Stimulated activated CD8-positive, alpha-beta memory T cell treated with anti-CD3 and anti-CD28 coated beads, Interleukin-7, amount 100 ng/mL, for 24 hours (primary cell): ENCODE results near the gene SLC25A19.
"Not testable (repeated sequence)": the region's sequence is repeated elsewhere in the genome, so short reads cannot be mapped to it uniquely, and the experiment has no call there.

Experiments used
- DNase-seq: peaks from one replicate; pipeline ENCODE4 v3.0.0-alpha.2; 2020; ENCODE audit warnings: low read depth

Gene SLC25A19

GRCh38 chr17:75267411-75268232 is 21.6 kb downstream of the SLC25A19 start:
- DNase-seq = no peak

DNA sequence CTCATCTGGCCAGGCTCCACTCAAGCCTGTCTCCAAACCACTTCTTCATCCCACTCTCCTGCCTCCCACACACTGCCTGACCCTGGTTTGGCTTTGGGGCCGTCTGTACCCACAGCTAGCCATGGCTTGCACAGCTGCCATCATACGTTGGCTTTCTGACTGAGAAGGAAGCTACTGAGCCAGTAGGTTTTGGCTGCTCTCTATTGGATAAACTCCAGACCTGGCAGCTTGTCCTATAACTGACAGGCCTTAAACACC is 22.2 kb downstream of the SLC25A19 start:
- DNase-seq = no peak

- no peak for DNase-seq
Measured at GRCh38 chr17:75266316-75267152, 22.7 kb downstream of the SLC25A19 start.

DNA sequence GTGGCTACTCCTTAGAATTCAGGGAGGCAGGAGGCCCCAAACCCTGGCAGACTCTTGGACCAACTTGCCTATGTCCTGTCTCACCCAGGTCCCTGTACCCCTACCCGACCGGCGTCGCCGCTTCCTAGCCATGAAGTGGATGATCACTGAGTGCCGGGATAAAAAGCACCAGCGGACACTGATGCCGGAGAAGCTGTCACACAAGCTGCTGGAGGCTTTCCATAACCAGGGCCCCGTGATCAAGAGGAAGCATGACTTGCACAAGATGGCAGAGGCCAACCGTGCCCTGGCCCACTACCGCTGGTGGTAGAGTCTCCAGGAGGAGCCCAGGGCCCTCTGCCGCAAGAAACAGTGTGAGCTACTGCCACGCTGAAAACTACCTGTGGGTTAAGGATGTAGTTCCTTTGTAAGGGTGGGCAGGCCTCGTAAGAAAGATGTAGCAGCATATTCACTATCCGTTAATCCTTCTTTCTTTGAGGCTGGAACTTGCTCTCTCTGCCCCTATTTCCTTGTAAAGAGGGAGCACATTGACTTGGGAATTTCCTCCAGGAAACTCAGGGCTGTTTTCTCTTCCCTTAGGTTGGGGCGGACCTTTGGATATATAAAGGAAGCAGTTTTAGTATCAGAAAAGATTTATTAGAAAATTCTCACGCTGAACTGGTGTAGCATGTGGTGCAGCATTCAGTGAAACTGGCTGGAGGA is 23.5 kb downstream of the SLC25A19 start:
- DNase-seq = no peak

GRCh38 chr17:75263055-75263454 is 26.2 kb downstream of the SLC25A19 start:
- no peak for DNase-seq

DNA sequence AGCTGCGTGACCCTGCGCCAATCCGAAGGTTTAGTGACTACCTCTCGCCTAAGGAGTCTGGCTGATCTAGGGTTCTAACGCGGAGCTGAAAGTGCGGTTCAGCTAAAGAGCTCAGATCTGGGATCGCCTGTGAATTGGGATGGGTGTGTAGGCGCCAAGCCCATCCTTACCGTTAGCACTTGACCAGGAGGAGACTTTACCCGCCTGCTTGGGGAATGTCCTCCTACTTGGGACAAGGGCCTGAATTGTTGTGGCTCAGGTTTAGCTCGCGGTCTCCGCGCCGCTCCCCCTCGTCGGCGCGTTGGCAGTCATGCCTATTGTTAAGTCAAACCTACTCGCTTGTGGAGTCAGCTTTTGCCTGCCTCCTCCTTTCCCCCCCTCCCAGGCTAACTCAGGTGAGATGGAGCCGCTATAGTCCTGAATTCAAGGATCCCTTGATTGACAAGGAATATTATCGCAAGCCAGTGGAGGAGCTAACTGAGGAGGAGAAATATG is 27.1 kb downstream of the SLC25A19 start:
- DNase-seq = no peak

GRCh38 chr17:75261336-75262111 is 27.7 kb downstream of the SLC25A19 start, which contains the start of the genes GGA3 and MRPS7:
GGA3 (minus strand) TSS chr17:75261606; CDS start chr17:75261587, 19 bp downstream.
MRPS7 (plus strand) TSS chr17:75261879; CDS start chr17:75261901, 22 bp downstream.
- DNase-seq = peak; percentile 87

DNA sequence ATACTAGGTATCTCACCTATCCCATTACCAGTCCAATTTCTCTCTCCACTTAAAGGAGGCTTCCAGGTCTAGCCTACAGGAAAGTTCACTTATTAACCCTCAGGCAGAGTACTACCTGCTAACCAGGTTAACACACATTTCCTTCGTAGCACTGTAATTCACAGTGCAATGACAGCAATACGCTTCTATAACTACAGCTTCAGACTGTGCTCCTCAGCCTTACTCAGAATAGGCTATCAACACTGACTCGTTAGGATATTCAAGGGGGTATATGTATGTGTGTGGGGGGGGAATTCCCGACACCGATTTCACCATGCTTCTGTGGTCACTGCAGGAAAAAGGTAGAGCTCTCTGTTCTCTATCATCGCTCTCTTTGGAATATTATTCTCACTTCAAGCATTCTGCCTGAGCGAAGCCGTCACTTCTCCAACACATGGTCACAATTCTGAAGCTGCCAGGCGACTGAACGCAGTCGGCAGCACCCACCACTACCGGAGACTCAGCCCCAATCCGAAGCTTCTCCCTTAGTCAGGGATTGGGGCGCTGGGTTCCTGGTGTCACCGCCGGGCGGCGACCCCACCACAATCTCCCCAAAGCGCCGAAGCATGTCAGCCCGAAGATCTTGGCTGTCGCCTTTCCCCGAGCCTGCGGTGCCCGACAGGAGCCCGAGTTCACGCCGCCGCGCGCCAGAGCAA is 28.4 kb downstream of the SLC25A19 start:
- DNase-seq = no peak

GRCh38 chr17:75257228-75257627 is 32.0 kb downstream of the SLC25A19 start:
- DNase-seq = not testable (repeated sequence)

DNA sequence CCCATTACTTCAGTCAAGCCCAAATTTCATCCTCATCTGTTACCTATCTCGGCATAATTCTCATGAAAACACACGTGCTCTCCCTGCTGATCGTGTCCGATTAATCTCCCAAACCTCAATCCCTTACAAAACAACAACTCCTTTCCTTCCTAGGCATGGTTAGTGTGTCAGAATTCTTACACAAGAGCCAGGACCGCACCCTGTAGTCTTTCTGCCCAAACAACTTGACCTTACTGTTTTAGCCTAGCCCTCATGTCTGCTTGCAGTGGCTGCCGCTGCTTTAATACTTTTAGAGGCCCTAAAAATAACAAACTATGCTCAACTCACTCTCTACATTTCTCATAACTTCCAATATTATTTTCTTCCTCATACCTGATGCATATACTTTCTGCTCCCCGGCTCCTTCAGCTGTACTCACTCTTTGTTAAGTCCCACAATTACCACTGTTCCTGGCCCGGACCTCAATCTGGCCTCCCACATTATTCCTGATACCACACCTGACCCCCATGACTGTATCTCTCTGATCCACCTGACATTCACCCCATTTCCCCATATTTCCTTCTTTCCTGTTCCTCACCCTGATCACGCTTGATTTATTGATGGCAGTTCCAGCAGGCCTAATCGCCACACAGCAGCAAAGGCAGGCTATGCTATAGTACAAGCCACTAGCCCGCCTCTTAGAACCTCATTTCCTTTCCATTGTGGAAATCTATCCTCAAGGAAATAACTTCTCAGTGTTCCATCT is 33.1 kb downstream of the SLC25A19 start:
- not testable (repeated sequence) for DNase-seq

DNA sequence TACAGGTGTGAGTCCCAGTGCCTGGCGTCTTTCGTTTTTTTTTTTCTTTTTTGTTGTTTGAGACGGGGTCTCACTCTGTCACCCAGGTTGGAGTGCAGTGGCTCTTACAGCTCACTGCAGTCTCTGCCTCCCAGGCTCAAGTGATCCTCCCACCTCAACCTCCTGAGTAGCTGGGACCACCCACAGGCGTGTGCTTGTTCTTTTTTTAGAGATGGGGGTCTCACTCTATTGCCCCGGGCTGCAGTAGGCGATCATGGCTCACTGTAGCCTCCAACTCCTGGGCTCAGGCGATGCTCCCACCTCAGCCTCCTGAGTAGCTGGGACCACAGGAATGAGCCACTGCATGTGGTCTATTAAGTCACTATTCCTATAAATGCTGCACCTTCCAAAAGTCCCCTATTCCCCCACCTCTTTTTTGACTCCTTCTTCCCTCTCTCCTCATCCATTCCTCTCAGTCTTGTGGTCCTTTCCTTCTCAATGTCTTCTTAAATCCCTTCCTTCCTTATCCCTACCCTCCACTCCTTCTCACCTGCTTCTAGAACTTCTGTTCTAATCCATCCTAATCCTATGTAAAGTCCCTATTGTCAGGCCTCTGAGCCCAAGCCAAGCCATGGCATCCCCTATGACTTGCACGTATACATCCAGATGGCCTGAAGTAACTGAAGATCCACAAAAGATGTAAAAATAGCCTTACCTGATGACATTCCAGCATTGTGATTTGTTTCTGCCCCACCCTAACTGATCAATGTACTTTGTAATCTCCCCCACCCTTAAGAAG is 37.0 kb downstream of the SLC25A19 start:
- DNase-seq = no peak

GRCh38 chr17:75250009-75250471 is 39.2 kb downstream of the SLC25A19 start:
- DNase-seq = peak; percentile 48

- no peak for DNase-seq
Measured at GRCh38 chr17:75249564-75249963, 39.7 kb downstream of the SLC25A19 start.

- DNase-seq = no peak
Measured at GRCh38 chr17:75246404-75246803, 42.8 kb downstream of the SLC25A19 start.

- no peak for DNase-seq
Measured at GRCh38 chr17:75245011-75245410, 44.2 kb downstream of the SLC25A19 start.

DNA sequence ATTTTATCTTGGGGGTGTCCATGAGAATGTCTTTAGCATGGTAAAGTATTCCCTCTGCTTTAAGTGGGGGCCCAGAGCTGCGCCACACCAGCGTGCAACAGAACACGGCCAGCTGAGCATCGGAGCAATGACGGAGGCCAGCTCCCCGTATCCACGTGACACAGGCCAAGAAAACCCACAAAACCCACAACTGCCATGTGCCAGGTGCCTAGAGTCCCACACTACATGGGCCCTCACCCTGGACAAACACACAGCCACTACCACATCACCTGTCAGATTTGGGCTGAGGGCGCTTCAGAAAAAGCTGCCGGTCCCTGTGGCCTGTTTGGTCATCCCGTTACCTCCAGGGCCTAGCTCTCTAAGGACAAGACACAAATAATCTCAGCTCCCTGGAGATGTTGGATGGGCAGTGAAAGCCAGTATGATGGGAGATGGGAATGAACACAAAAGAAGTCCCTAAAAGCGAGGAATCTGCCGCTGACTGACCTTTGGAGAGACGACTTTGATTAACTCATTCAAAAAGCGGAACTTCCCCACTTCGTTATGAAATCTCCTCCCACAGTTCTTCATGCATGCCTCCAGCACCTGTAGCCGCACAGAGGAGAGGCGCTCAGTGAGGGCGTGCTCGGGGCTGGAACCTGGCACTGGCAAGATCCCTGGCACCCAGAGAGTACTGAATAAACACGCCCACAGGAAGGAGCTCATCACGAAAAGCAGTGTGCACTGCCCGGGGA is 44.9 kb downstream of the SLC25A19 start:
- no peak for DNase-seq

DNA sequence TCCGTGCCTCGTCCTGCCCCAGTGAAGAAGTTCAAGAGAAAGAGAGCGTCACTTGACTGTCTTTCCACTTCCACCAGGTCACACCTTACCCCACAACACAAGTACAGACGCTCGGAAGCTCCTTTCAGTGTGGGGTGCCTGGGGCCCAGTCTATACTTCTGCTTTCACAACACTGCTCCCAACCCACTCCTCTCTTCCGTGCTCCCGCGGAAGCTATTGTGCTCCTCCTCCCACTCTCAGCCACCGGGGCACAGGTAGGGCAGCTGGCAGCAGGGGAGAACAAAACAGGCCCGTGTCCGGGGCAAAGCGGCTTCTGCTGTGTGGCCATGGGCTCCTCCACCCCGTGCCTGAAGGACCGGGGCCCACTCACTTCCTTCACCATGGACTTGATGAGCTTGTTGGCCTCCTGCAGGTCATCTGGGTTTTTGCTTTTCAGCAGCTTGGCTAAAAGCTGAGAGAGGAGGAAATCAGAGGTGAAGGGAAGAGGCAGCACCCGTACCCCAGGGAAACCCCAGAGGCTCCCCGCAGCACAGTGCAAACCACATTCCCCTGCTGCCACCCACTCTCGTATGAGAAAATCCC is 46.7 kb downstream of the SLC25A19 start:
- DNase-seq = no peak

- no peak for DNase-seq
Measured at GRCh38 chr17:75241996-75242460, 47.2 kb downstream of the SLC25A19 start.
